Ovary (tissue), 3 donors: ENCODE measurements around the gene ASB15.

ENCODE experiments used
- POLR2A ChIP-seq: fragments of 450-650 bp; IDR thresholded peaks from one replicate; pipeline ENCODE4 v1.6.1; 2017; ENCODE audit warnings: antibody characterized with exemption, mild to moderate bottlenecking, moderate library complexity
- TF ChIP-seq, protein P1 (sequence below), 3 donors: fragments of 450-650 bp in 2 of 3; fragments of 200-600 bp in 1 of 3; IDR thresholded peaks; one replicate each; pipeline versions ENCODE4 v1.5.1 to v1.8.0; 2016 to 2022; ENCODE audit warnings: antibody characterized with exemption in 3 of 3, mild to moderate bottlenecking in 1 of 3
- donor health status: DM: no; HTN: no; CAD: no.

DNA sequence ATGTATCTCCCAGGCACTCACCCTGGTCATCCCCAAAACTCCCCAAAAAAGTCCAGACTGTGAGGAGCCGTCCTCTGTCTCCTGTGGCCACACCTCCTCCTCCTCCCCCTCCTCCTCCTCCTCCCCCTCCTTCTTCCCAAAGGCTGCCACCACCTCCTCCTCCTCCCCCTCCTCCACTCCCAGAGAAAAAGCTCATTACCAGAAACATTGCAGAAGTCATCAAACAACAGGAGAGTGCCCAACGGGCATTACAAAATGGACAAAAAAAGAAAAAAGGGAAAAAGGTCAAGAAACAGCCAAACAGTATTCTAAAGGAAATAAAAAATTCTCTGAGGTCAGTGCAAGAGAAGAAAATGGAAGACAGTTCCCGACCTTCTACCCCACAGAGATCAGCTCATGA lies 61.1 kb downstream of the ASB15 start:
- TF ChIP-seq, protein P1, sequence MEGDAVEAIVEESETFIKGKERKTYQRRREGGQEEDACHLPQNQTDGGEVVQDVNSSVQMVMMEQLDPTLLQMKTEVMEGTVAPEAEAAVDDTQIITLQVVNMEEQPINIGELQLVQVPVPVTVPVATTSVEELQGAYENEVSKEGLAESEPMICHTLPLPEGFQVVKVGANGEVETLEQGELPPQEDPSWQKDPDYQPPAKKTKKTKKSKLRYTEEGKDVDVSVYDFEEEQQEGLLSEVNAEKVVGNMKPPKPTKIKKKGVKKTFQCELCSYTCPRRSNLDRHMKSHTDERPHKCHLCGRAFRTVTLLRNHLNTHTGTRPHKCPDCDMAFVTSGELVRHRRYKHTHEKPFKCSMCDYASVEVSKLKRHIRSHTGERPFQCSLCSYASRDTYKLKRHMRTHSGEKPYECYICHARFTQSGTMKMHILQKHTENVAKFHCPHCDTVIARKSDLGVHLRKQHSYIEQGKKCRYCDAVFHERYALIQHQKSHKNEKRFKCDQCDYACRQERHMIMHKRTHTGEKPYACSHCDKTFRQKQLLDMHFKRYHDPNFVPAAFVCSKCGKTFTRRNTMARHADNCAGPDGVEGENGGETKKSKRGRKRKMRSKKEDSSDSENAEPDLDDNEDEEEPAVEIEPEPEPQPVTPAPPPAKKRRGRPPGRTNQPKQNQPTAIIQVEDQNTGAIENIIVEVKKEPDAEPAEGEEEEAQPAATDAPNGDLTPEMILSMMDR (IDR thresholded peaks at IDR 0.05) = no peak
- no peak for TF ChIP-seq POLR2A
